ENCODE data around the gene CXorf38.

The CXorf38 gene

DNA sequence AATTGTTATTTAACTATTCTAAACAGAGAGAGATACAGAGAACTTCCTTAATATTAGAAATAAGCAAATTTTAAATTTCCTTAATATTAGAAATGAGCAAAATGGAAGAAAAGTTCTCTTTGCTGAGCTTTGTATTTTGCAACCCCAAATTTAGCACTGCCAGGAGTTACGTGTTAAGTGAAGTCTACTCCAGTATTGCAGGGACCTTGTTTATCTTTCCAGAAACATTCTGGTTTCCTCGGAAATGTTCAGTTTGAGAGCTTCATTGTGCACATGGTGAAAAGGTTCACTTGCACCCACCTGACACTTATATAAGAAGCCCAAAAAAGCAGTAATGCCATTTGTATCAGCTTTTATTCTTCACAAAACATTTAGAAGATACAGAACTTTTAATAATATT, 6.2 kb upstream of the CXorf38 start:
- no peak for DNase-seq (ENCODE audit: low read depth)
- TF ChIP-seq, protein P1, sequence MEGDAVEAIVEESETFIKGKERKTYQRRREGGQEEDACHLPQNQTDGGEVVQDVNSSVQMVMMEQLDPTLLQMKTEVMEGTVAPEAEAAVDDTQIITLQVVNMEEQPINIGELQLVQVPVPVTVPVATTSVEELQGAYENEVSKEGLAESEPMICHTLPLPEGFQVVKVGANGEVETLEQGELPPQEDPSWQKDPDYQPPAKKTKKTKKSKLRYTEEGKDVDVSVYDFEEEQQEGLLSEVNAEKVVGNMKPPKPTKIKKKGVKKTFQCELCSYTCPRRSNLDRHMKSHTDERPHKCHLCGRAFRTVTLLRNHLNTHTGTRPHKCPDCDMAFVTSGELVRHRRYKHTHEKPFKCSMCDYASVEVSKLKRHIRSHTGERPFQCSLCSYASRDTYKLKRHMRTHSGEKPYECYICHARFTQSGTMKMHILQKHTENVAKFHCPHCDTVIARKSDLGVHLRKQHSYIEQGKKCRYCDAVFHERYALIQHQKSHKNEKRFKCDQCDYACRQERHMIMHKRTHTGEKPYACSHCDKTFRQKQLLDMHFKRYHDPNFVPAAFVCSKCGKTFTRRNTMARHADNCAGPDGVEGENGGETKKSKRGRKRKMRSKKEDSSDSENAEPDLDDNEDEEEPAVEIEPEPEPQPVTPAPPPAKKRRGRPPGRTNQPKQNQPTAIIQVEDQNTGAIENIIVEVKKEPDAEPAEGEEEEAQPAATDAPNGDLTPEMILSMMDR (IDR thresholded peaks at IDR 0.05; ENCODE audit: control insufficient read depth, extremely low read depth, insufficient read depth): no peak
- H3K4me3 ChIP-seq (ENCODE audit: low read depth, low read length): no peak overlapping the region

DNA sequence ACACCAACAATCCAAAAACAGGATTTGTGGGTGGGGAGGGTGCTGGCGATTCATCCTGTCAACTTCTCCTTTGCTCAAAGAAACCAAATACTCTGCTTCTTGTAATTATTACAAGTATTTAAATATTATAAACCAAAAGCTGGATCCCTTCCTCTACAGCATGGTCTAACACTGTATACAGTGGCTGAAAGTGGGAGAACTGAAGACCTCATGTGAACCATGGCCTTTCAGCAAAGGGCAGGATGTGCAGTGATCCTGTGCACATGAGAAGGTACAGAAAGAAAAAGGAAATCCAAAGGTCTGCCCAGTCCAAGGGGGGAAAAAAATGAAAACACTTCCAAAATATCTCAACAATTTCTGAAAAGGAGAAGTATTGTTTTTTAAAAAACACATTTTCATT, 5.3 kb upstream of the CXorf38 start:
- TF ChIP-seq, protein P1 (IDR thresholded peaks at IDR 0.05; ENCODE audit: control insufficient read depth, extremely low read depth, insufficient read depth): no peak
- no peak for DNase-seq (ENCODE audit: low read depth)
- H3K4me3 ChIP-seq (ENCODE audit: low read depth, low read length): no peak overlapping the region

DNA sequence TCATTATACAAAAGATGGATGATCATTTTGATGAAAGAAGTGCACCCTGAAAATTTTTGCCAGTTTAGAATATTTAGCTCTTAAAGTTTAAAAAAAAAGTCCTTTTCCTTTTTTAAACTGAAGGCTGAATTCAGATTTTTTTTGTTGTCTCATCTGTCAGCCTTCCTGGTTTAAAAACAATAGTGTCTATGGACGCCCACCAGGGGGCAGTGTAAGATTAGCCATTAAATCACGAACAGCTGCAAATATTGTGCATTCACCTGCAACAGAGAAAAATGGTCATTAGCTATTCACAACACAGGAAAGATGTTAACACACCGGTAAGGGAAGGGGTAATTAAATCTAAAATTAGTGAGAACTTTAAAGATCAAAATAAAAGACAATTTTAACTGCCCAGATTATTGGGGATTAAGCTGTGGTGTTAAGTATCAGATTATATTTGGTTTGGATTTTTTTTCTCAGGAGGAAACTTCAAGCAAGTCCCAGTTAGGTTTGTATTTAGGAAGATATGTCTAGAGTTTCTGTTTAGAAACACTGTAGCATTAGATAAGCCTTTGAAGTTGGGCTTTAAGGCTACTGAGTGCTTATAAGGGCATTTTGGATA, 4.4 kb upstream of the CXorf38 start:
- TF ChIP-seq, protein P1 (IDR thresholded peaks at IDR 0.05; ENCODE audit: control insufficient read depth, extremely low read depth, insufficient read depth): peak; percentile 62
- DNase-seq (ENCODE audit: low read depth): peak; percentile 15
- no peak overlapping the region for H3K4me3 ChIP-seq (ENCODE audit: low read depth, low read length)

DNA sequence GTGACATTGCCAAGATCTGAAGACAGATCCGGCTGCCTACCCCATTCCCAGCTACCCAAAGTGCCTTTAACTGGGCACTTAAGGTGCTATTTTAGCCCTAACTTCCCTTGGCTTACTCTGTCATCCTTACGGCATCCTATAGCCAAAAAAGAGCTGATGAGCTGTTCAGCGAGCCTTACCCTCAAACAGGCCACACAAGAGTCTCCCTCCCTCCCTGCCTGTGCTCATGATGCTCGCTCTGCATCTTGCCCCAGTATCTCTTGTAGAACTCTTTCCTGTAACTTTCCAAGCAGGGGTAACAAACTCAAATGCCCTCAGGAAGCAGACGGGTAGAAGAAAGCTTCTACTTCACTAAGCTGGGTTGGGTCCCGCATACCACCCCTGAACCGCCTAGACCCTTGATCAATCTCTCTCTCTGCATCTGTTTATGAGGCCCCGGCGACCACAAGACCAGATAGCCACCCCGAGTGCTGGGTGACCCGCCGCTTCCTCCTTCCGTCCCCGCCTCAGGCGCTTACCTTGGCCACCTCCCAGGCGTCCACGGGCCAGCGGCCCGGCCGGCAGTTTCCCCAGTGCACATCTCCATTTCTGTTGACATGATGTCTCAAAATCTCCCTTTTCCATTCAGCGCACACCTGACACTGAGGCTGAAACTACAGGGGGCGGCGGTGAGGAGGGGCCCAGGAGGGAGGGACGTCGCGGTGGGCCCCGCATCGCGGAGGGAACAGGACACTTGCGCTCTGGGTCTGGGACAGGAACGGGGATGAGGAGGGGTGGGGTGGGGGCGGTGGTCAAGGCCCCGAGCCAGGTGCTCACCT, 663 bp downstream of the CXorf38 start:
- TF ChIP-seq, protein P1 (IDR thresholded peaks at IDR 0.05; ENCODE audit: control insufficient read depth, extremely low read depth, insufficient read depth): no peak
- peak overlapping the region; percentile 71 for H3K4me3 ChIP-seq (ENCODE audit: low read depth, low read length)
- no peak for DNase-seq (ENCODE audit: low read depth)

DNA sequence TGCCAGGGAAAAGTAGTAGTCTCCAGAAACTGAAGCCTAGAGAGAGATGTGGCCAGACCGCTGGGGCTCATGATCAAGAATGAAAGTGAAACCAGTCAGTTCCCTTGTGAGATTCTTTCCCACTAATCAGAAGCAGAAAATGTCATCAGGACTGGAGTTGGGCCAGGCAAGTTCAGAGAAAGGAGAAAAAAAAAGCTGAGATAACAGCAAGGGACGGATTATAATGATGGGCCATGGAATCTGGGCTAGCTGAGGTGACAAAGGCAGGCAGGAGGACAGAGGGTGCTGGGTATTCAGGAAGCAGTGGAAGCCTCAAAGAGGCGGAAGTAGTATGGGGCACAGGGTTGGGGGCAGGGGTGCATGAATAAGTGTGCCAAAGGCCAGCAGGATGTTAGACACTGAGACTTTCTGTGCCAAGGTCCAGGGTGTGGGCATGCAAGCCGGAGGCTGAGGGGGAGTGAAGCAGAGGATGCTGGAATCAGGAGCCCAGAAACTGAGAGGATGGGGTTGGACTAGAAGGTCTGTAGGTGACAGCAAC, 2.5 kb downstream of the CXorf38 start:
- DNase-seq (ENCODE audit: low read depth): no peak
- TF ChIP-seq, protein P1 (IDR thresholded peaks at IDR 0.05; ENCODE audit: control insufficient read depth, extremely low read depth, insufficient read depth): no peak
- no peak overlapping the region for H3K4me3 ChIP-seq (ENCODE audit: low read depth, low read length)

DNA sequence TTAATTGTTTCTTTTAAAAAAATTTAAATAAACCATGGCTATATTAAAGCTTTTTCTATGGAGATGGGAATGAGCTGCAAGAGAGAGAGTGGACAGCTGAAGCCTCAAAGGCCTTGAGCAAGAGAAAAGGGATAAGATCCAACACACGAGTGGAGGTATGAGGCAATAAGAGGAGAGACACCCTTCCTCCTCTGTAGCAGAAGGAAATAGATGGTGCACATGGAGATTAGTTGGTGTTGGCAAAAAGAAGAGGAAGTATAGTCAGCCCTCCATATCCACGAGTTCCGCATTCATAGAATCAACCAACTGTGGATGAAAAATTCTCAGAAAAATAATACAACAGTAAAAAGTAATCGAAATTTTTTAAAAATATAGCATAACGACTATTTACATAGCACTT, 3.2 kb downstream of the CXorf38 start:
- H3K4me3 ChIP-seq (ENCODE audit: low read depth, low read length): no peak overlapping the region

More for the DNA sequence above, 3.2 kb downstream of the CXorf38 start:
- DNase-seq (ENCODE audit: low read depth): no peak
- TF ChIP-seq, protein P1 (IDR thresholded peaks at IDR 0.05; ENCODE audit: control insufficient read depth, extremely low read depth, insufficient read depth): no peak

All from LNCaP clone FGC (cell line).